HepG2 (cell line): Measurements from ENCODE around the gene STOML2. TPM values are rescaled to one million over a fixed set of nuclear protein-coding genes. Genes with fewer than 3 reads are reported as not detected.
A peak's percentile ranks its signal among the peaks of the same experiment; 100 is the strongest.

Source experiments
- FUBP1 ChIP-seq: sonication (generic); formaldehyde crosslinking; IDR thresholded peaks from 2 replicates; pipeline ENCODE4 v1.5.1; 2020; ENCODE audit warnings: missing genetic modification reagents, mild to moderate bottlenecking, borderline replicate concordance
- GTF3A ChIP-seq: sonication (generic); formaldehyde crosslinking; conservative IDR thresholded peaks from 2 replicates; pipeline ENCODE4 v1.4.0; 2020; ENCODE audit warnings: mild to moderate bottlenecking, missing genetic modification reagents
- KDM5A ChIP-seq: fragments of 200-600 bp; sonication (generic); IDR thresholded peaks from 2 replicates; pipeline ENCODE4 v1.7.0; 2018; ENCODE audit warnings: antibody characterized with exemption, mild to moderate bottlenecking, low read length, borderline replicate concordance
- KIAA2018 ChIP-seq: sonication (generic); formaldehyde crosslinking; IDR thresholded peaks from 2 replicates; pipeline ENCODE4 v1.5.0; 2020; ENCODE audit warnings: mild to moderate bottlenecking, missing genetic modification reagents, borderline replicate concordance
- SP4 ChIP-seq: sonication (generic); formaldehyde crosslinking; IDR thresholded peaks from 2 replicates; pipeline ENCODE4 v1.8.1; 2023; ENCODE audit warnings: mild to moderate bottlenecking, missing genetic modification reagents
- ZKSCAN8 ChIP-seq: IDR thresholded peaks from 2 replicates; pipeline ENCODE4 v1.6.1; 2016; ENCODE audit warnings: borderline replicate concordance, missing genetic modification reagents, missing compliant biosample characterization
- polyA plus RNA-seq, 8 experiments: library from polyadenylated mRNA; depleted of rRNA in 3 of 8; stranded (reverse) in 7 of 8; unstranded in 1 of 8; fragments of >200 nt; fragmentation: Illumina TruSeq in 4 of 8; extraction: Trizol in 4 of 8; gene quantifications; 2 replicates each; pipeline versions ENCODE4 v1.2.1 to v1.2.3, GENCODE V29; 2011 to 2016; ENCODE audit warnings: low read depth in 4 of 8, missing spikeins in 1 of 8, mixed read lengths in 1 of 8; ENCODE audit not compliant: insufficient read depth in 1 of 8
- total RNA-seq, 5 experiments: library from RNA; depleted of rRNA; stranded (reverse); fragments of >200 nt; fragmentation: Illumina TruSeq; extraction: Trizol; gene quantifications; 2 replicates each; pipeline ENCODE4 v1.2.3, GENCODE V29; 2016; ENCODE audit warnings: low read depth in 1 of 5
- TF ChIP-seq, protein P1 (sequence below): sonication (generic); formaldehyde crosslinking; IDR thresholded peaks from 2 replicates; pipeline ENCODE4 v1.4.0; 2020; ENCODE audit warnings: mild to moderate bottlenecking, missing genetic modification reagents
- TF ChIP-seq, protein P2 (sequence below): sonication (generic); formaldehyde crosslinking; IDR thresholded peaks from 2 replicates; pipeline ENCODE4 v1.4.0; 2020; ENCODE audit warnings: missing genetic modification reagents, mild to moderate bottlenecking, borderline replicate concordance
- TF ChIP-seq, protein P3 (sequence below): sonication (generic); formaldehyde crosslinking; IDR thresholded peaks from 2 replicates; pipeline ENCODE4 v1.4.0; 2020; ENCODE audit warnings: missing genetic modification reagents

STOML2 gene
- total and polyA plus RNA-seq, 2 of the 13 experiments (the other 11 are each of a cell fraction or from before 2014, with no cell fraction given), result 245 to 250 TPM

DNA sequence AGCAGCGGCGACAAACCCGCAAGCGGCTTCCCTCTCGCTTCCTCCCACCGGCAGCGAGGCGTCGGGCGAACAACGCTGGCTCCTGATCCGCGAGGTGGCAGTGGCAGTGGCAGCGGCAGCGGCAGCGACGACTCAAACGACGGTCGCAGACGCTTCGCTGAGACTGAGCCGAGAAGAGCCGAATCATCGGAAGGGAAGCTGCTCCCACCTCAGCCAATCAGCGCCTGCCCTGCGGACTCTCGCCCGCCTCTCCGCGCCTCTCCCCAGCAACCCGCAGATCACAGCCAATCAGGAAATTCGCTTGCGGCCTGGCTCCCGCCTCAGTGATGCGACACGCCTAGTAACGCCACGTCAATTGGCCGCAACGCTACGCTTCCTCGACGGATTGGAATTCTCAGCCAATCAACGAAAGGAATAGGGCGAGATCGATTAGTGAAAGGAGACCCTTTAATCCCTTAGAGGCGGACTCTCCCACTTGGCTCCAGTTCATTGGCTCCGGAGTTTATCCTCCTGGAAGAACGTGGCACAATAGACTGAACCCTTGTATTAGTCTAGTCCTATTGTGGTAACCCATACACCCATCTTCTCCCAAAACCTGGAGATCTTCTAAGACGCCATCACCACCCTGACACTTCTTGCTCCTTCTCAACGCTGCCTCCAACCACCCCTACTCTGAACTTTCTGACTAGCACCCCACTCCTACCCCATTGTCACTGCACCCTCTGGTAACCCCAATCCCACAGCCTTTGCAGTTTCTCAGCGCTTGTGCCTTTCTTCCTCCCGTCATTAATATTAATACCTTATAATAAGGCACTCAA is 30.3 kb downstream of the STOML2 start, which contains the start of gene VCP (continued):
- TF ChIP-seq KIAA2018 (CRISPR knock-in tag) (no peak), KDM5A (0 out of 2 replicates have a peak, but pooled peaks have one; percentile 3), GTF3A (CRISPR knock-in tag) (no peak), FUBP1 (CRISPR knock-in tag) (no peak), ZKSCAN8 (CRISPR knock-in tag) (no peak), SP4 (CRISPR knock-in tag) (peak; percentile 87)
- TF ChIP-seq, protein P1, sequence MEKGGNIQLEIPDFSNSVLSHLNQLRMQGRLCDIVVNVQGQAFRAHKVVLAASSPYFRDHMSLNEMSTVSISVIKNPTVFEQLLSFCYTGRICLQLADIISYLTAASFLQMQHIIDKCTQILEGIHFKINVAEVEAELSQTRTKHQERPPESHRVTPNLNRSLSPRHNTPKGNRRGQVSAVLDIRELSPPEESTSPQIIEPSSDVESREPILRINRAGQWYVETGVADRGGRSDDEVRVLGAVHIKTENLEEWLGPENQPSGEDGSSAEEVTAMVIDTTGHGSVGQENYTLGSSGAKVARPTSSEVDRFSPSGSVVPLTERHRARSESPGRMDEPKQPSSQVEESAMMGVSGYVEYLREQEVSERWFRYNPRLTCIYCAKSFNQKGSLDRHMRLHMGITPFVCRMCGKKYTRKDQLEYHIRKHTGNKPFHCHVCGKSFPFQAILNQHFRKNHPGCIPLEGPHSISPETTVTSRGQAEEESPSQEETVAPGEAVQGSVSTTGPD (CRISPR knock-in tag), result no peak
- TF ChIP-seq, protein P2, sequence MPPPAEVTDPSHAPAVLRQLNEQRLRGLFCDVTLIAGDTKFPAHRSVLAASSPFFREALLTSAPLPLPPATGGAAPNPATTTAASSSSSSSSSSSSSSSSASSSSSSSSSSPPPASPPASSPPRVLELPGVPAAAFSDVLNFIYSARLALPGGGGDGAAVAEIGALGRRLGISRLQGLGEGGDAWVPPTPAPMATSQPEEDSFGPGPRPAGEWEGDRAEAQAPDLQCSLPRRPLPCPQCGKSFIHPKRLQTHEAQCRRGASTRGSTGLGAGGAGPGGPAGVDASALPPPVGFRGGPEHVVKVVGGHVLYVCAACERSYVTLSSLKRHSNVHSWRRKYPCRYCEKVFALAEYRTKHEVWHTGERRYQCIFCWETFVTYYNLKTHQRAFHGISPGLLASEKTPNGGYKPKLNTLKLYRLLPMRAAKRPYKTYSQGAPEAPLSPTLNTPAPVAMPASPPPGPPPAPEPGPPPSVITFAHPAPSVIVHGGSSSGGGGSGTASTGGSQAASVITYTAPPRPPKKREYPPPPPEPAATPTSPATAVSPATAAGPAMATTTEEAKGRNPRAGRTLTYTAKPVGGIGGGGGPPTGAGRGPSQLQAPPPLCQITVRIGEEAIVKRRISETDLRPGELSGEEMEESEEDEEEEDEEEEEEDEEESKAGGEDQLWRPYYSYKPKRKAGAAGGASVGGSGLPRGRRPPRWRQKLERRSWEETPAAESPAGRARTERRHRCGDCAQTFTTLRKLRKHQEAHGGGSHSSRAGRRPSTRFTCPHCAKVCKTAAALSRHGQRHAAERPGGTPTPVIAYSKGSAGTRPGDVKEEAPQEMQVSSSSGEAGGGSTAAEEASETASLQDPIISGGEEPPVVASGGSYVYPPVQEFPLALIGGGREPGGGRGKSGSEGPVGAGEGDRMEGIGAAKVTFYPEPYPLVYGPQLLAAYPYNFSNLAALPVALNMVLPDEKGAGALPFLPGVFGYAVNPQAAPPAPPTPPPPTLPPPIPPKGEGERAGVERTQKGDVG (CRISPR knock-in tag), result no peak
- TF ChIP-seq, protein P3, sequence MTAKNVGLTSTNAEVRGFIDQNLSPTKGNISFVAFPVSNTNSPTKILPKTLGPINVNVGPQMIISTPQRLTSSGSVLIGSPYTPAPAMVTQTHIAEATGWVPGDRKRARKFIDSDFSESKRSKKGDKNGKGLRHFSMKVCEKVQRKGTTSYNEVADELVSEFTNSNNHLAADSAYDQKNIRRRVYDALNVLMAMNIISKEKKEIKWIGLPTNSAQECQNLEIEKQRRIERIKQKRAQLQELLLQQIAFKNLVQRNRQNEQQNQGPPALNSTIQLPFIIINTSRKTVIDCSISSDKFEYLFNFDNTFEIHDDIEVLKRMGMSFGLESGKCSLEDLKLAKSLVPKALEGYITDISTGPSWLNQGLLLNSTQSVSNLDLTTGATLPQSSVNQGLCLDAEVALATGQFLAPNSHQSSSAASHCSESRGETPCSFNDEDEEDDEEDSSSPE, result peak; percentile 65
